Measurements from ENCODE around the gene DIAPH1.

DIAPH1 gene

DNA sequence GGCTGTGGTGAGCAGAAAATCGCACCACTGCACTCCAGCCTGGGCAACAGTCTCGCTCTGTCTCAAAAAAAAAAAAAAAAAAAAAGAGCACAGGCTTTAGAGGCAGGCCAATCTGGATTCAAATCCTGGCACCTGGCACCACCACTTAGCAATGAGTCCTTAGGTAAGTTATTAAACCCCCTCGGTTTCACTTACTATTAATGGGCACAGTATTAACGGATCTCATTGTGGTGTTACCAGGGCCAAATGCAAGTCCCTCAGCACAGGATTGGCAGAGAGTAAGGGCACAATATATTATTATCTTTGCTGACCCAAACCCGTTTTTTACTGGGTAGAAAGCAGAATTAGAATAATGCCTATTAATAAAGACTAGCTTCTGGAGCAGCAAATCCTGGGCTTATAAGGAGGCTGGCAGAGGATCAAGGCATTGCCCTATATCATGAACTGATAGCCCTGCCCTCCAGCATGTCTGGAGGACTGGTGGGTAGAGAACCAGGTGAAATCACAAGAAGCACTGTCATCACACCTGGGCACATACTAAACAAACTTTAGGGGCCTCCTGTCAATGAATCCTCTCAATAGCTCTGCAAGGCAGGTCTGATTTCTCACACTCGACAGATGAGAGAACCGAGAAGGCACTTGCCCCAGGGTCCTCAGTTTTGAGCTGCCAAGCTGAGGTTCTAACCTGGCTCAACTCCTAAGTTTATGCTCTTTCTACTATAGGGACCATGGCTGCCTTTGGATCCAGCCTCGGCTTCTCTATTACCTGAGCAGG, 112.2 kb downstream of the DIAPH1 start:
- DNase-seq (ENCODE audit: low read depth), result no peak

DNA sequence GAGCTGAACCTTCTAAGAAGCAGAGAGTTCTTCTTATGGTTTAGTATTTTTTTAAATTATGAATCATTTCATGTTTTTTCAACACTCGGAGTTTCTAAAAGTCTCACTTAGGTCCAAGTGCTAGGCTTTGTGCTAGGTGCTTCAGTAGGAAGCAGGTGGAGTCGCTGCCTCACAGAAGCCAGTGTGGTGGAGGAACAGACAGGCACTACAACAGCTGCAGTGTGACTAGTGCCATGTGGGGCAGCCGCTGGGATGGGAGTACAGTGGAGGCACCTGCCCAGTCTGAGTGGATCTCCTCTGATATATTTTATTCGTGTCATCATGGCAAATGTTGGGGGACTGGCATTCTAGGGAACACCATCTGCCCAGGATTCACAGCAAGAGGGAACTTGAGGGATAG, 114.6 kb downstream of the DIAPH1 start:
- DNase-seq (ENCODE audit: low read depth), result no peak

DNA sequence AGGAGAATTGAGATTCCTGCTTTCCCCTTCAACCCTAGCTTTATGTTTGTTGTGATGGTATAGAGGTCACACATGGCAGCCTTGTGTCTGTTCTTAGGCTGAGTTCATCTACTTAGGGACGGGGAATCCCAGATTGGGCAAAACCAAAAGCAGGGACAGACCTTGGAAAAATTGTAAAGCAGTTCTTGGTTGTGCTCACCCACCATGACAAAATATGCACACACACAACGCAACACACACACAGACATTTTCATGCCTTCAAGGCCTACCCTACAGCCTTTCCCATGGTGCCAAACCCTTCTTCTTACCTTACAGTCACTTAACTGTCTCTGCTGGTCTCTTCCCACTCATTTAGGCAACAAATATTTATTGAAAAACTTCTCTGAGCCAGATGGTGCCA, 115.1 kb downstream of the DIAPH1 start:
- DNase-seq (ENCODE audit: low read depth), result no peak

- no peak for DNase-seq (ENCODE audit: low read depth)
Measured at GRCh38 chr5:141501761-141502160, 117.0 kb downstream of the DIAPH1 start.

GRCh38 chr5:141496038-141496437, 122.8 kb downstream of the DIAPH1 start:
- no peak for DNase-seq (ENCODE audit: low read depth)

DNA sequence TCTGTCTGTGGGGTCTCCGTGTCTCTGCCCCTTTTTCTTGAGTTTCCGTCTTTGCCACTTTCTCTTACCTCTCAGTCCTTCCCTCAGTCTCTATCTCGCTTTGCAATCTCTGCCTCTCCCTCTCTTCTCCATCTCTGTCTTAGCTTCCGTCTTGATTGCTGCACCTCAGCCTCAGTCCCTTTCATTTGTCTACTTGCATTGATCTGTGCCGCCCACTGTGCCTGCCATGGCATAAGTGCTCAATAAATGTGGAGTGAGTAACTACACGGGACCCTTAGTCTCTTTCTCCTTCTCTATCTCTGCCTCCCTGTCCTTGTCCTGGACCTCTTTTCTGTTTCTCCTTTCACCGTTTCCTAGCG, 123.4 kb downstream of the DIAPH1 start:
- DNase-seq (ENCODE audit: low read depth), result no peak

- DNase-seq (ENCODE audit: low read depth), result no peak
Measured at GRCh38 chr5:141494761-141495452, 123.9 kb downstream of the DIAPH1 start.

GRCh38 chr5:141493500-141494422, 125.0 kb downstream of the DIAPH1 start:
- no peak for DNase-seq (ENCODE audit: low read depth)

- no peak for DNase-seq (ENCODE audit: low read depth)
Measured at GRCh38 chr5:141492168-141492885, 126.5 kb downstream of the DIAPH1 start.

DNA sequence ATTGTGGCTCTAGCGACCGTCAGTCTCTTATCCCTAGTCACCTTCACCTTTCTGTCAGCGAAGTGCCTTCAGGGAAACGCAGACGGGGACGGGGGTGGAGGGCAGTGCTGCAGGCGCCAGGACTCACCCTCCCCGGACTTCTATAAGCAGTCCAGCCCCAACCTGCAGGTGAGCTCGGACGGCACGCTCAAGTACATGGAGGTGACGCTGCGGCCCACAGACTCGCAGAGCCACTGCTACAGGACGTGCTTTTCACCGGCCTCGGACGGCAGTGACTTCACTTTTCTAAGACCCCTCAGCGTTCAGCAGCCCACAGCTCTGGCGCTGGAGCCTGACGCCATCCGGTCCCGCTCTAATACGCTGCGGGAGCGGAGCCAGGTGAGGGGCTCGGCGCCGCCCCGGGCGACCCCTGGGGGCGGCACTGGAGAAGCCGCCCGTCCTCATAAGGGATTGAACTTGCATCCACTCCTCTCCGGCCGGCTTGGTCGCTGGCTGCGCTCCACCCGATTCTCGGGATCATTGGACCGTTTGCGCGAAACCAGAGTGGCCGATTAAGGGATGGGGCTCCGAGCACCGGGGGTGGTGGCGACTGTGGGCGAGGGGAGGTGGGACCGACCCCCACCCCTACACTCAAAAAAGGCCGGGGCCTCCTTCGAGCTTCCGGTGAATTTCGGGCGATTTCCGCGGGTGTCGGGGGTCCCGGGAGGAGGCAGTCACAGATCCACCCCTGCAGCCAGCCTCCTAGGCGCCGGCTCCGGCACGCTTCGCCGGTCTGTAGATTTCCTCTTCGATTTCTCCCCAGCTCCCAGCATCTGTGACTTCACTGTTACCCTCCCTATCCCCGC, 127.3 kb downstream of the DIAPH1 start:
- no peak for DNase-seq (ENCODE audit: low read depth)

DNA sequence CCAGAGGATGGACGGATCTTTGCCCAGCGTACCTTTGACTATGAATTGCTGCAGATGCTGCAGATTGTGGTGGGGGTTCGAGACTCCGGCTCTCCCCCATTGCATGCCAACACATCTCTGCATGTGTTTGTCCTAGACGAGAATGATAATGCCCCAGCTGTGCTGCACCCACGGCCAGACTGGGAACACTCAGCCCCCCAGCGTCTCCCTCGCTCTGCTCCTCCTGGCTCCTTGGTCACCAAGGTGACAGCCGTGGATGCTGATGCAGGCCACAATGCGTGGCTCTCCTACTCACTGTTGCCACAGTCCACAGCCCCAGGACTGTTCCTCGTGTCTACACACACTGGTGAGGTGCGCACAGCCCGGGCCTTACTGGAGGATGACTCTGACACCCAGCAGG, 128.0 kb downstream of the DIAPH1 start:
- DNase-seq (ENCODE audit: low read depth), result no peak

GRCh38 chr5:141490271-141490670, 128.5 kb downstream of the DIAPH1 start:
- no peak for DNase-seq (ENCODE audit: low read depth)

DNA sequence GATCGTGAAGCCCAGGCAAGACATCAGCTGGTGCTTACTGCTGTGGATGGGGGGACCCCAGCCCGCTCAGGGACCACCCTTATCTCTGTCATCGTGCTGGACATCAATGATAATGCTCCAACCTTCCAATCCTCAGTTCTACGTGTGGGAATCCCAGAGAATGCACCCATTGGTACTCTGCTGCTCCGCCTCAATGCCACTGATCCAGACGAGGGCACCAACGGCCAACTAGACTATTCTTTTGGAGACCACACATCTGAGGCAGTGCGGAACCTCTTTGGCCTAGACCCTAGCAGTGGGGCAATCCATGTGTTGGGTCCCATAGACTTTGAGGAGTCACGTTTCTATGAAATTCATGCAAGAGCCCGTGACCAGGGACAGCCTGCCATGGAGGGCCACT, 129.0 kb downstream of the DIAPH1 start:
- no peak for DNase-seq (ENCODE audit: low read depth)

DNA sequence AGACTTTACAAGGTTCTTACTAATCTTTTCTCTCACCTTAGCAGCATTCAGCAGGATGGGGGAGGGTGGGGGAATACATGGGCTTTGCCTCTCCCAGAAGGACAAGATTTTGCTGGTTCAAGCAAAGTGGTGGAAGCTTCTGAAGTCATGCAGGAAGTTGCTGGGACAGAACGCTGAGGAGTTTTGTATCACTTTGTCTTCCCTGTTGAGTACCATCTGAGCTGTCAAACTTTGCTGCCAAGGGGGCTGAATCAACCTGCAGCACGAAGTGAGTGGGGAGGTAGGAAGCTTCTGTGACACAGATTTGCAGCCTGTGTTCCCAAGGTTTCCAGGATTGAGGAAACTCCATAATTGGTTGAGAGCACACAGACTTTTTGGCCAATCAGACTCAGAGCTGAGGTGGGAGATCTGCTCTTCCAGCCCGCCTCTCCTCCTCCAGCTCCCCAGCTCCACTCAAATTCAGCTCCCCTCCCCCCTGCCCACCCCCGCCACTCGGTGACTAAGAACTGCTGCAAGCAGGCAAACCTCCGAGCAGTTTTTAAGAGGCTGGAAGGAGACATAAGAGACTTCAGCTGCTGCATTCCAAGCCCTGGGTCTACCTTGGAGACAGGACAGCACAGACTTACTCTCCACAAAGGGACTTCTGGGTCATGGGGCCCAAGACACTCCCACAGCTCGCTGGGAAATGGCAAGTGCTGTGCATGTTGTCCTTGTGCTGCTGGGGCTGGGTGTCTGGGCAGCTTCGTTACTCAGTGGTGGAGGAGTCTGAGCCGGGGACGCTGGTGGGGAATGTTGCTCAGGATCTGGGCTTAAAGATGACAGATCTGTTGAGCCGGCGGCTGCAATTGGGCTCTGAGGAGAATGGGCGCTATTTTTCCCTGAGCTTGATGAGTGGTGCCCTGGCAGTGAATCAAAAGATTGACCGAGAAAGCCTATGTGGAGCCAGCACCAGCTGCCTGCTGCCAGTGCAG, 129.9 kb downstream of the DIAPH1 start, which contains the start of gene PCDHGC5:
PCDHGC5 (plus strand) TSS at position 491 of the 971 bp plus-strand sequence; CDS start at position 651, 160 bp downstream.
- no peak for DNase-seq (ENCODE audit: low read depth)

- DNase-seq (ENCODE audit: low read depth), result no peak
Measured at GRCh38 chr5:141487131-141487530, 131.7 kb downstream of the DIAPH1 start.

DNA sequence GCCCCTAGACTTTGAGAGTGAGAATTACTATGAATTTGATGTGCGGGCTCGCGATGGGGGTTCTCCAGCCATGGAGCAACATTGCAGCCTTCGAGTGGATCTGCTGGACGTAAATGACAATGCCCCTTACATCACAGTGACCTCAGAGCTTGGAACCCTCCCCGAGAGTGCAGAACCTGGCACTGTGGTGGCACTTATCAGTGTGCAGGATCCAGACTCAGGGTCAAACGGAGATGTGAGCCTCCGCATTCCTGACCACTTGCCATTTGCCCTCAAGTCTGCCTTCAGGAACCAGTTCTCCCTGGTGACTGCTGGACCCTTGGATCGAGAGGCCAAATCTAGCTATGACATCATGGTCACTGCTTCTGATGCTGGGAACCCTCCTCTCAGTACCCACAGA, 132.7 kb downstream of the DIAPH1 start:
- no peak for DNase-seq (ENCODE audit: low read depth)

DNA sequence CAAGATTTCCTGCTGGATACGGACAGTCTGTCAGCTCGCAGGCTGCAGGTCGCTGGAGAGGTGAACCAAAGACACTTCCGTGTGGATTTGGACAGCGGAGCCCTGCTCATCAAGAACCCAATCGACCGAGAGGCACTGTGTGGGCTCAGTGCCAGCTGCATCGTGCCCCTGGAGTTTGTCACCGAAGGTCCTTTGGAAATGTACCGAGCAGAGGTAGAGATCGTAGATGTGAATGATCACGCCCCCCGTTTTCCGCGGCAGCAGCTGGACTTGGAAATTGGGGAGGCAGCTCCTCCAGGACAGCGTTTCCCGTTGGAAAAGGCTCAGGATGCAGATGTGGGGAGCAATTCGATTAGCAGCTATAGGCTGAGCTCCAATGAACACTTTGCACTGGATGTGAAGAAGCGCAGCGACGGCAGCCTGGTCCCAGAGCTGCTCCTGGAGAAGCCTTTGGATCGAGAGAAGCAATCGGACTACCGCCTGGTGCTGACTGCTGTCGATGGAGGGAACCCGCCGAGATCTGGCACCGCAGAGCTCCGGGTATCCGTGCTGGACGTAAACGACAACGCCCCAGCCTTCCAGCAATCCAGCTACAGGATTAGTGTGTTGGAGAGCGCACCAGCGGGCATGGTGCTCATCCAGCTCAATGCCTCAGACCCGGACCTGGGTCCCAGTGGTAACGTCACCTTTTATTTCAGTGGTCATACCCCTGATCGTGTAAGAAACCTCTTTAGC, 133.3 kb downstream of the DIAPH1 start:
- DNase-seq (ENCODE audit: low read depth), result no peak

DNA sequence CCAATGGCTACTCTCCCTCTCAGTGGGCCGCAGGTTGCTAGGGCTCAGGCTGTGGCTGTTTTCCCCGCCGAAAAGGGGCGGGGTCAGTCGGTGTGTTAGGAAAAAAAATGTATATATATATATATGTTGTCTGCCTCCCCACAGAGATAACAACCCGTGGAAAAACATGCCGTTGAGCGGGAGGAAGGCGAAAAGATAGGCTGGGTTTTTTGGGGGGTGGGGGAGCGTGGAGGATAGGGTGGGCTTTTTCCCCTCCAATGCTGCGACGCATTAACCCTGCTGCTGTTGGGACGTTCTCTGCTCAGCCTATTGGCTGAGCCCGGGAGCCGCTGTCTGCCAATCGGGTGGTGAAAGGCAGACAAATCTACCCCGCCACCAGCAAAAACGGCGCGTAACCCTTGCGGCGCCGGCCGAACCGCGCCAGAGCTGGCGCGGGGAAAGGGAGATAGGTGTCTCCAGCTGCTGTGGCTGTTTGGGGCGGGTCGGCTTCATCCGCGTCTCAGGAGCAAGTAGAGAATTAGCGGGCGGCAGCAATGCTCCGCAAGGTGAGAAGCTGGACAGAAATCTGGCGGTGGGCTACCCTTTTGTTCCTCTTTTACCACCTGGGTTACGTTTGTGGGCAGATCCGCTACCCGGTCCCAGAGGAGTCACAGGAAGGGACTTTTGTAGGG, 134.0 kb downstream of the DIAPH1 start, which contains the start of gene PCDHGC4:
PCDHGC4 (plus strand) TSS at position 390 of the 671 bp plus-strand sequence; CDS start at position 534, 144 bp downstream.
- no peak for DNase-seq (ENCODE audit: low read depth)
